EL (cell line): Measurements from ENCODE around the gene MZT1.
"Not testable (repeated sequence)": the region's sequence is repeated elsewhere in the genome, so short reads cannot be mapped to it uniquely, and the experiment has no call there.

Experiments
- DNase-seq: peaks from one replicate; pipeline ENCODE4 v3.0.0-alpha.2; 2016

The MZT1 gene, protein sequence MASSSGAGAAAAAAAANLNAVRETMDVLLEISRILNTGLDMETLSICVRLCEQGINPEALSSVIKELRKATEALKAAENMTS

DNA sequence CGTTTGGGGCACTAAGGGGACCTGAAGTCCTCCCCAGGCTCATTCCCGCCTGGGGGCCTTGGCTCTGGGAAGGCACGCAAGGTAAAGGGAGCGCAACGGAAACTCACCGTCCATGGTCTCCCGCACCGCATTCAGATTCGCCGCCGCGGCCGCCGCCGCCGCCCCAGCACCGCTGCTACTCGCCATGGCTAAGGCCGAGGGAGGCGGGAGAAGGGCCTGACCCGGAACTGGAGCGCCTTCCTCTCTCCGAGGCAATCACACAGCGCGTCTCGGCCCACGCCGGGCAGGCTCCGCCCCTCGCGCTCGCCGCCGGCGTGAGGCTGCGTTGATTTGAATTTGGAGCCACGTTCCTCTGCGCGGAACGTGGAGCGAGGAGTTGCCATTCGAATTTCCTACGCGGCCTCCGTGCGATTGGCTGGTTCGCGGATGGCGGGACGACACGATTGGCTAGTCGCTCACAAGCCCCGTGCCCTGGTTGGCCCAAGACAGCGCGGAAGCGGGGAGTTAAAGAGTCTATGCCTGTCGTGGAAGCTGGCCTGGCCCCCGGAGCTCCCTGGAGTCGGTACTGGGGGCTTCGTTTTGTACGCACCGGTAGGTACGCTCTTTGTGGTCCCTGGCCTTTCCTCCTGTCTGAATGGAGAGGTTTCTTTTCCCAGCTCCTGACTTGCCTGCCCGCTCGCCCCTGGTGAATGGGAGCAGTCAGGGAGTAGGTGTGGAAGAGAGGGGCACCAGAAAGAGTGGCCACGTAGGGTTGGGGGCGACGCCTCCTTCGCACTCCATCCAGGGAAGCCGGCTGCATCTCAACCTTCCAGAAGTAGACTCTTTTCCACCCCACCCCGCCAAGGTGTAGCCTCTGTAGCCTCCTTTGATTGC lies at the start of gene MZT1, which contains the start of gene BORA:
Gene MZT1 (minus strand): TSS at position 213 of the 873 bp plus-strand sequence. CDS start 27 bp downstream, at position 186.
Gene BORA (plus strand): TSS at position 507 of the 873 bp plus-strand sequence. CDS start 1,018 bp downstream, outside the sequence.
- DNase-seq = peak; percentile 98

- peak; percentile 9 for DNase-seq
These were observed 46.6 kb upstream of the MZT1 start for GRCh38 chr13:72774019-72774418.

GRCh38 chr13:72763411-72763810 lies 36.0 kb upstream of the MZT1 start:
- no peak for DNase-seq

- DNase-seq = no peak
These were observed 32.8 kb upstream of the MZT1 start for GRCh38 chr13:72760189-72760588.

DNA sequence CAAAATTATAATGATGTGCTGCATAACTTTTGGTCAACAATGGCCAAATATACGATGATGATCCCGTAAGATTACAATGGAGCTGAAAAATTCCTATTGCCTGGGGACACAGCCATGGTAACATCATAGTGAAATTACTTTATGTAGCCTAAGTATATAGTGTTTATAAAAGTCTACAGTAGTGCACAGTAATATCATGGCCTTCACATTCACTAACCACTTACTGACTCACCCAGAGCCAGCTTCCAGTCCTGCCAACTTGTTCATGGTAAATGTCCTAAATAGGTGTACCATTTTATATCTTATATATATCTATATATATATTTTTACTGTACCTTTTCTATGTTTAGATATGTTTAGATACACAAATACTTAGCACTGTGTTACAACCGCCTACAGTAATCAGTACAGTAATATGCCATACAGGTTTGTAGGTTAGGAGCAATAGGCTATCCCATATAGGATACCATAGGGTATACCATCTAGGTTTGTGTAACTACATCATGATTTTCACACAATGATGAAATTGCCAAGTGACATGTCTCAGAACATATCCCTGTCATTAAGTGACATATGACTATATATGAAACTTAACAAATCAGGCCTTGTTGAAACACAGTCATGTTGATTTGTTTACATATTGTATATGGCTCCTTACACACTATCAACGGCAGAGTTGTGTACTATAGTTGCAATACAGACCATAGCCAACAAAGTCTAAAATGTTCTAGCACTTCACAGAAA lies 30.5 kb upstream of the MZT1 start:
- DNase-seq = peak; percentile 3

DNA sequence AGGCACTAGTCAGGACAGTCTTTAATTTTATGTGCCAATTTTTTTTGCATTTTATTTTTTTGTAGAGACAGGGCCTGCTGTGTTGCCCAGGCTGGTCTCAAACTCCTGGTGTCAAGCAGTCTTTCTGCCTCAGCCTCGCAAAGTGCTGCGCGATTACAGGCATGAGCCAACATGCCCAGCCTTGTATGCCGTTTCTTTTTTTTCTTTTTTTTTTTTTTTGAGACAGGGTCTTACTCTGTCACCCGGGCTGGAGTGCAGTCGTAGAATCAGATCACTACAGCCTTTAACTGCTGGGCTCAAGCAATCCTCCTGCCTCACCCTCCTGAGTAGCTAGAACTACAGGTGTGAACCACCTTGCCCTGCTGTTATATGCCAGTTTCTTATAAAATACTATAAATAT lies 26.7 kb upstream of the MZT1 start:
- no peak for DNase-seq

GRCh38 chr13:72751220-72751619 lies 23.8 kb upstream of the MZT1 start:
- DNase-seq = no peak

DNA sequence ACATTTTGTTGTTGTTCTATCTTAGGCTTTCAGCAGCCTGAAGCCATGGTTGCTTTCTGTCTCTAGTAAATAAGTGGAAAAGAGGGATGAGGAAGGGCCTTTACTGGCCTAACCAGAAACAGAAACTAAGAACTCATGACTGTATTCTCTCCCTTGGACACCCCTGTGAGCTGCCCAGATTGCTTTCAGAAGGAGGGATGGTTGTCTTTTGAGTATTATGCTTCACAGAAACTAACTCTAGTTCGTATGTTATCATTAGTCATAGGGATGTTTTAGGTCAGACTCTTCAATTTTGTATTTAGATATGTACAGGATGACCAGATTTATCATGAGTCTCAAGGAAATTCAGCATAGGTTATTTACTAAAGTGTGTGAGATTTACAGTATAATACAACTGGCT lies 17.8 kb upstream of the MZT1 start:
- no peak for DNase-seq

DNA sequence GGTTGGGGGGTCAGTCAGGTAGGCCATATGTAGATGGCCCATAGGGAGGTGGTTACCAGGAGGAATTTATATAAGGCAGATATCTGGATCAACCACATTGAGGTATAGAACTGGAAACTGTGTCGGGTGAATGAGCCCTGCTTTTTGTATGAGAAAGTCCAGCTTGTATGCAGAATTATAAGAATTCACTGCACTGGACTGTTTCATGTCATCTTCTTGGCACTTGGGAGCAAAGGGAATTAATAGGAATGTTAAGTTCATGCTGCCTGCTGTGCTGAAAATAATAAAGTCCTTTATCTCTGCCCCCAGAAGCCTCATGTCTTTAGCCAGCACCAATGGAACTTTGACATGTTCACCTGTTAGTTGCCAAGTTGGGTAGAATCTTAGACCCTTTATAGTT lies 12.6 kb upstream of the MZT1 start:
- no peak for DNase-seq

- no peak for DNase-seq
These were observed 9.6 kb upstream of the MZT1 start for GRCh38 chr13:72737033-72737432.

DNA sequence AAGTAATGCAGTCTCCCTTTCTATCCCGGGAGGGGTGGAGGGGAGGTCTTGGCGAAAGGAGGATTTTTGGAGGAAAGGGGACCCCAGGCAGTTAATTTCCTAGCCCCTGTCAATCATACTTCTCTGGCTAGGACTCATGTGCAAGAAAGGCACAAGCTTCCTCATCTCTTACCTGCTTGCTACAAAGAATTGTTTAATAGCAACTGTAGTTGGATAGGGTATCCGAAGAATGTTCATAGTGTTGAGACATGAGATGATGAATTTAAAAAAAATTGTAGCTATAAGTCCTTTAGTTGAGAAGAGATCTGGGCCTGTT lies 819 bp upstream of the MZT1 start:
- DNase-seq = peak; percentile 4

DNA sequence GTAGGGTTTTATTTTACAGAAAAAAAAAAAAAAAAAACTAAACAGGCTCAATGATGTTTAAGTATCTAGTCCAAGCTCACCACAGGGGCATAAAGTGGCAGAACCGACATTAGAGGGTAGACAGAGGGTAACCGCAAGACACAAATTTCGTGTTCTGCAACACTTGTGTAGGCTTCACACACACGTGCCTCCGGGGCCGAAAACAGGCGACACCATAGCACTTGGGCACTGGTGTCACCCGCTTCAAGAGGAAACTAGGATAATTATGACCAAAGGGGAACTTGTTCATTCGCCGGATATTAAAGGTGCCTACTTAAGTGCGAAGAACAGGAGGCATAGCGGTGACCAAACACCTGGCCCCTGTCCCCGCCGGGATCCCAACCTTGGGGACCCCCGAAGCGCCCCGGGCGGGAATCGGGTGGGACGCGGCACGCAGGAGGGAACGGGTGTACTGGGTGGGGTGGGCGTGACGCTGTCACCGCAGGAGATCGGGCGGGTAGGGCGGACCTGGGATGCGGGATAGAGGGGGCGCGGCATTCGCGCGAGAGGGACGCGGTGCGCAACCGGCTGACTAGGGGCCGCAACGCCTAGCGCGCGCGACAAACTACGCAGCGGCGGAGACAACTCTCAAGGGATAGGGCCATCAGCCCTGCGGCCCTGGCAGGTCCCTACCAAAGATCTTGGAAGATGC lies 558 bp downstream of the MZT1 start:
- peak; percentile 32 for DNase-seq

- DNase-seq = not testable (repeated sequence)
These were observed 1.2 kb downstream of the MZT1 start for GRCh38 chr13:72726185-72726584.

DNA sequence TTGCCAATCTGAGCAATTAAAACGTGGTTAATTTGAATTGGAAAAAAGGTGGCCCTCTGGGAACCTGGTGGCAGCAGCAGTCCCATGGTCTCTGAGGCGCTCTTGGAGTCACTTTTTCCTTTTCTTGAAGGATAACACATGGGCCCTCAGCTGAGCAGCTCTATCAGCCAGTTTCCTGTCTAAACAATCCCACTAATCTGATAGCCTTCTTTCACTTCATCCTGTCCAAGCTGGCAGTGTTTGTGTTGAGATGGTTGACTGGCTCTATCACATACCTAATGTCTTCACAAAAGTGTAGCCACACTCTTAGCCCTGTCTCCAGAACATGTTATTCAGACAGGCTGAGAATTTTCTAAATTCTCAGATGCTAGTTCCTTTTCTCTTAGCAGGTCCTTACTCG lies 10.7 kb downstream of the MZT1 start:
- DNase-seq = no peak

DNA sequence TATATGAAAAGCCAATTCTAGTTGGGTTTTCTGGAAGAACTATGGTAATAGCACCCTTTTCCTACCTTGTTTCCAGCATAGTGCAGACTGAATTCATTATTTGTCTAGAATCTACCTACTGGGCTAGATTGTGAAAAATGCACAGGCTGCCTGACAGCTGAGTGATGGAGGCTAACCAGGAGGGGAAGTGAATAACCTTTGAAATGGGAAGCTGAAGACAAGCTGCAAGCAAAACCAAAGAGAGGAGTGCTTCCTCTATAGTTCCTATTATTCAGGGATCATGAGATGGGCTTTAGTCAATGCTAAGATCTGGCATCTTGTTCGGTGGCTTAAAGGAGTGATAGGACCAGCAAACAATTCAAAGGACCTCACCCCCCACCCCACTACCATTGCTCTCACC lies 26.9 kb downstream of the MZT1 start:
- no peak for DNase-seq

GRCh38 chr13:72698164-72698563 lies 29.3 kb downstream of the MZT1 start:
- no peak for DNase-seq

GRCh38 chr13:72696579-72696978 lies 30.9 kb downstream of the MZT1 start:
- no peak for DNase-seq

- no peak for DNase-seq
These were observed 33.1 kb downstream of the MZT1 start for GRCh38 chr13:72694314-72694713.

- DNase-seq = no peak
These were observed 33.6 kb downstream of the MZT1 start for GRCh38 chr13:72693832-72694231.

GRCh38 chr13:72692884-72693514 lies 34.4 kb downstream of the MZT1 start:
- no peak for DNase-seq

DNA sequence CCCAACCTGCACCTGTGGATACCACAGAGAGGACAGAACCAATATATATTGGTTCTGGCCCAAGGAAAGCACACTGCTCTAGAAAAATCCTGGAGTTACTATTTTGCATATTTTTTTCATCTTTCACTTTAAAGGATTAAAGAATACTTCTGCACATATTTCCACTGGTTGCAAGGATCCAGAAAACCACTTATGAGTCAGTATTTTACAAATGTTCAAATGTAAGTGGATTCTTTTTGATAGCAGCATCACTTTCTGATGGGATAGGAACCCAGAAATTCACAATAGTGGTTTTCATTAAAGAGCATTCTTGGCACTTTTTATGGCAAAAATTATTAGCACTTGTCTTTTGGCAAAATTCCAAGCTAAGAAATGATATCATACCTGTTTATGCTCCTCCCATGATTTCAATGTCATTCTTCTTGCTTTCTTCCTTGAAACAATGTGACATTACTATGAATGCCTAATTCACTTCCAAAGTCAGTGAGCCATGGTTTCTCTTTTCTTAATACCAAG lies 38.2 kb downstream of the MZT1 start:
- DNase-seq = no peak

- no peak for DNase-seq
These were observed 40.7 kb downstream of the MZT1 start for GRCh38 chr13:72686766-72687165.

DNA sequence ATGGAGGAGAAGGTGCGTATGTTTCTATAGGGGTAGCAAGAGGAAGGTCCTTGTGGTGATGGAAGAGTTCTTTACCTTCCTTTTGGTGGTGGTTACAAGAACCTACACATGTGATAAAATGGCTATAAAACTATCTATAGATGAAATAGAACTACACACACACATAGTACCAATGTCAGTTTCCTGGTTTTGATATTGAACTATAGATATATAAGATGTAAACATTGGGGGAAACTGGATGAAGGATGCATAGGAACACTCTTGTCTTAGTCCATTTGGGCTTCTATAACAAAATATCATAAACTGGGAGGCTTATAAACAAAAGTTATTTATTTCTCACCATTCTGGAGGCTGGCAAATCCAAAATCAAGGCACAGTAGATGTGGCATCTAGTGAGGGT lies 47.1 kb downstream of the MZT1 start:
- DNase-seq = no peak
